Smooth muscle cell (in vitro differentiated cells): ENCODE data around the gene RCOR1. TPM values are rescaled to one million over a fixed set of nuclear protein-coding genes. Genes with fewer than 3 reads are reported as not detected.

Source experiments
- DNase-seq: peaks from one replicate; lab custom pipeline; 2025; ENCODE audit not compliant: unreplicated experiment; lab: John Stamatoyannopoulos, UW
- H2AFZ ChIP-seq: fragments of 200-600 bp; sonication (generic); 2 replicates; pipeline ENCODE4 v1.6.0; 2016; ENCODE audit warnings: antibody characterized with exemption, low read depth, mild to moderate bottlenecking
- H3F3A ChIP-seq: fragments of 200-600 bp; sonication (generic); 2 replicates; pipeline ENCODE4 v1.6.0; 2017; ENCODE audit warnings: antibody characterized with exemption, low read depth
- H3K27ac ChIP-seq: fragments of 200-600 bp; sonication (generic); 2 replicates; pipeline ENCODE4 v1.5.1; 2016; ENCODE audit warnings: low read depth, mild to moderate bottlenecking
- H3K27me3 ChIP-seq: fragments of 200-600 bp; sonication (generic); 2 replicates; pipeline ENCODE4 v1.6.1; 2016; ENCODE audit warnings: low read depth, mild to moderate bottlenecking
- H3K36me3 ChIP-seq: fragments of 200-600 bp; sonication (generic); 2 replicates; pipeline ENCODE4 v1.5.1; 2016; ENCODE audit warnings: low read depth
- H3K4me1 ChIP-seq: fragments of 200-600 bp; sonication (generic); 2 replicates; pipeline ENCODE4 v1.5.1; 2016; ENCODE audit warnings: low read depth
- H3K4me2 ChIP-seq: fragments of 200-600 bp; sonication (generic); 2 replicates; pipeline ENCODE4 v1.6.0; 2016; ENCODE audit warnings: mild to moderate bottlenecking
- H3K4me3 ChIP-seq: fragments of 200-600 bp; sonication (generic); 2 replicates; pipeline ENCODE4 v1.5.1; 2016; ENCODE audit warnings: mild to moderate bottlenecking
- H3K79me2 ChIP-seq: fragments of 200-600 bp; sonication (generic); 2 replicates; pipeline ENCODE4 v1.6.0; 2016; ENCODE audit warnings: low read depth, mild to moderate bottlenecking
- H3K9ac ChIP-seq: fragments of 200-600 bp; sonication (generic); 2 replicates; pipeline ENCODE4 v1.6.0; 2016; ENCODE audit warnings: low read depth
- H3K9me3 ChIP-seq: fragments of 200-600 bp; sonication (generic); replicated peaks from 2 replicates; pipeline ENCODE4 v1.5.1; 2016; ENCODE audit warnings: low read depth
- H4K20me1 ChIP-seq: fragments of 200-600 bp; sonication (generic); 2 replicates; pipeline ENCODE4 v1.6.0; 2016; ENCODE audit warnings: low read depth
- CTCF ChIP-seq: fragments of 200-600 bp; sonication (generic); IDR thresholded peaks from 2 replicates; pipeline ENCODE4 v1.5.1; 2017; ENCODE audit warnings: borderline replicate concordance, mild to moderate bottlenecking, antibody characterized with exemption; ENCODE audit not compliant: insufficient read depth, poor library complexity, severe bottlenecking
- WGBS: methylation state at CpG from one replicate; pipeline ENCODE4 v1.1.7; 2016; ENCODE audit warnings: low lambda C conversion rate; 5-methylcytosine and 5-hydroxymethylcytosine counted together
- polyA plus RNA-seq: library from polyadenylated mRNA; unstranded; fragments of >200 nt; fragmentation: Nextera tagmentation; extraction: Ambion mirVana; gene quantifications from 2 replicates; pipeline ENCODE4 v1.2.1, GENCODE V29; 2016
- total RNA-seq: library from RNA; depleted of rRNA; stranded (reverse); fragments of >200 nt; gene quantifications from 2 replicates; pipeline ENCODE4 v1.2.3, GENCODE V29; 2014

Gene RCOR1
- total and polyA plus RNA-seq, 2 experiments from 2014 or later: 4.4 to 29.3 TPM

DNA sequence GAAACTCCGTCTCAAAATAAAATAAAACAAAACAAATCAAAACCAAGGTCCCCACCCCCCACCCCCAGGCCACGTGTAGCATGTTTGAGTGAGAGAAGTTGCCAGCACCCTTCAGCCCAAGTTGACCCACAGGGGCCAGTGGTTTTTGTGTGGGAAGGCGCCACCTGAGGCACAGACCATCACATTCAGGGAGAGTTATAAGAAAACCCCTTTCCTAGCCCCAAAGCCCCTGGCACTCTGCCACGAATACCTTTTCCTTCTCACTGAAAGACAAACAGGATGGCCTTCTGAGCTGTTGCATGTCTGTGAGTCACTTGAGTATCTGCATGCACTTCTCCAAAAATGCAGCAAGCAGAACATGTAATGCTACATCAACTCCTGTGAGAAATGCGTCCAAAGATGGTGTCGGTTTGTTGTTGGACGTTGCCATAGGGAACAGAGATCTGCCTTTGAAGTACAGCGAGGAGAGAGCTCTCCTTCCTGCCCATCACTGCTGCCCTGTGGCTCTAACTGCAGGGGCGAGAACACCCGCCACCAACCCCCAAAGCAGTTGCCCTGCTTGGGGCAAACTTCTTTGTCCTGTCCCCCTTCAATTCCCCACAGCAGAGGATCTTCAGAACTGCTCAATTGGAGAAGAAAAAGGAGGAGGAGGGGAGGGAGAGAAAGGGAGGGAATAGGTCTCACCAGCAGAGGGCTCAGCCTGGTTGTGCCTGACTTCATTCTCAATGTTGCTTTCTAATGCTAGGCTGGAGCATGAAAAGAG lies 182.1 kb downstream of the RCOR1 start:
- peak overlapping the region; percentile 95 for H3K27ac ChIP-seq
- no peaks in the 10 kb centered on the region for H3K9me3 ChIP-seq
- DNase-seq: no peak
- peak overlapping the region; percentile 48 for H3K9ac ChIP-seq
- peak; percentile 59 for TF ChIP-seq CTCF
- no peak overlapping the region for H2AFZ ChIP-seq
- H4K20me1 ChIP-seq: peaks cover 14% of the 10 kb centered on the region
- 61% methylated on average over 10 of the region's 10 CpGs for WGBS
- no peaks in the 10 kb centered on the region for H3K36me3 ChIP-seq
- H3K27me3 ChIP-seq: no peaks in the 10 kb centered on the region
- H3K79me2 ChIP-seq: peaks cover 15% of the 10 kb centered on the region
- H3K4me3 ChIP-seq: no peak overlapping the region
- H3K4me1 ChIP-seq: peaks cover 7% of the 10 kb centered on the region
- peaks cover 14% of the 10 kb centered on the region for H3F3A ChIP-seq
- no peak overlapping the region for H3K4me2 ChIP-seq

- Histone ChIP-seq H3K4me2 (peak overlapping the region; percentile 74), H2AFZ (no peak overlapping the region), H3K4me3 (no peak overlapping the region), H3F3A (peaks cover 14% of the 10 kb centered on the region), H4K20me1 (peaks cover 30% of the 10 kb centered on the region), H3K27me3 (no peaks in the 10 kb centered on the region), H3K79me2 (peaks cover 31% of the 10 kb centered on the region), H3K4me1 (peaks cover 7% of the 10 kb centered on the region), H3K9ac (peak overlapping the region; percentile 70), H3K9me3 (no peaks in the 10 kb centered on the region), H3K36me3 (no peaks in the 10 kb centered on the region), H3K27ac (peak overlapping the region; percentile 95)
- WGBS: 80% methylated on average over 21 of the region's 22 CpGs
- no peak for DNase-seq
- no peak for TF ChIP-seq CTCF
These were observed 183.7 kb downstream of the RCOR1 start for GRCh38 chr14:102775855-102776760.

- Histone ChIP-seq H3K4me2 (peak within 1 kb of the TSS; percentile 97), H3K9ac (peak within 1 kb of the TSS; percentile 94), H4K20me1 (peaks cover 39% of the 10 kb centered on the region), H3K4me3 (peak within 1 kb of the TSS; percentile 87), H3K4me1 (peaks cover 7% of the 10 kb centered on the region), H3K9me3 (no peaks in the 10 kb centered on the region), H3K79me2 (peaks cover 40% of the 10 kb centered on the region), H2AFZ (no peak within 1 kb of the TSS), H3K27ac (peak within 1 kb of the TSS; percentile 95), H3F3A (peaks cover 14% of the 10 kb centered on the region), H3K36me3 (no peaks in the 10 kb centered on the region), H3K27me3 (no peaks in the 10 kb centered on the region)
- WGBS: 51% methylated on average over 36 of the region's 163 CpGs
- DNase-seq: peak; percentile 44
- TF ChIP-seq CTCF: no peak
These were observed 184.6 kb downstream of the RCOR1 start, which contains the start of gene TRAF3 for GRCh38 chr14:102776761-102777710. Gene TRAF3, plus strand, starts transcription at chr14:102777449. Its CDS starts 92,753 bp downstream, at chr14:102870202.
